HepG2 (cell line): ENCODE data around the gene HOMEZ. TPM values are rescaled to one million over a fixed set of nuclear protein-coding genes. Genes with fewer than 3 reads are reported as not detected.

Source experiments
- AGO2 ChIP-seq: fragments of 200-400 bp; formaldehyde crosslinking; optimal IDR thresholded peaks from 2 replicates; pipeline ENCODE3; 2017; ENCODE audit warnings: mild to moderate bottlenecking, low read depth, low read length, moderate library complexity
- EHMT2 ChIP-seq: fragments of 200-600 bp; sonication (generic); IDR thresholded peaks from 2 replicates; pipeline ENCODE4 v1.7.0; 2017; ENCODE audit warnings: antibody characterized with exemption, low read depth, low read length, borderline replicate concordance
- KDM5A ChIP-seq: fragments of 200-600 bp; sonication (generic); IDR thresholded peaks from 2 replicates; pipeline ENCODE4 v1.7.0; 2018; ENCODE audit warnings: antibody characterized with exemption, mild to moderate bottlenecking, low read length, borderline replicate concordance
- MAFK ChIP-seq, 2 experiments: IDR thresholded peaks in 1 of 2; conservative IDR thresholded peaks in 1 of 2; 2 replicates each; pipeline ENCODE4 v1.6.1; 2011; ENCODE audit warnings: improper control_type of control experiment in 2 of 2, low read length in 2 of 2
- MATR3 ChIP-seq: sonication (generic); formaldehyde crosslinking; IDR thresholded peaks from 2 replicates; pipeline ENCODE4 v1.4.0; 2020; ENCODE audit warnings: missing genetic modification reagents
- NFE2L1 ChIP-seq: sonication (generic); formaldehyde crosslinking; IDR thresholded peaks from 2 replicates; pipeline ENCODE4 v1.4.0; 2020; ENCODE audit warnings: missing genetic modification reagents, mild to moderate bottlenecking, borderline replicate concordance
- SOX6 ChIP-seq, 2 experiments: fragments of 450-650 bp in 1 of 2; sonication (generic) in 1 of 2; formaldehyde crosslinking in 1 of 2; IDR thresholded peaks; 2 replicates each; pipeline versions ENCODE4 v1.4.0 to v1.6.1; 2017 to 2020; ENCODE audit warnings: antibody characterized with exemption in 1 of 2, mild to moderate bottlenecking in 1 of 2, missing genetic modification reagents in 1 of 2
- SP140L ChIP-seq: sonication (generic); formaldehyde crosslinking; IDR thresholded peaks from 2 replicates; pipeline ENCODE4 v1.4.0; 2020; ENCODE audit warnings: missing genetic modification reagents, borderline replicate concordance
- SSRP1 ChIP-seq: IDR thresholded peaks from 2 replicates; pipeline ENCODE4 v1.6.1; 2016; ENCODE audit warnings: control low read depth
- TCF7 ChIP-seq: sonication (generic); IDR thresholded peaks from 2 replicates; pipeline ENCODE4 v1.6.1; 2016; ENCODE audit warnings: antibody characterized with exemption, low read depth
- THYN1 ChIP-seq: sonication (generic); formaldehyde crosslinking; IDR thresholded peaks from 2 replicates; pipeline ENCODE4 v1.8.1; 2023; ENCODE audit warnings: low read depth, mild to moderate bottlenecking, moderate library complexity, missing genetic modification reagents, borderline replicate concordance
- ZFP1 ChIP-seq: IDR thresholded peaks from 2 replicates; pipeline ENCODE4 v1.6.1; 2016
- ZNF839 ChIP-seq: sonication (generic); formaldehyde crosslinking; IDR thresholded peaks from 2 replicates; pipeline ENCODE4 v1.4.0; 2020; ENCODE audit warnings: missing genetic modification reagents, mild to moderate bottlenecking, borderline replicate concordance
- polyA plus RNA-seq, 8 experiments: library from polyadenylated mRNA; depleted of rRNA in 3 of 8; stranded (reverse) in 7 of 8; unstranded in 1 of 8; fragments of >200 nt; fragmentation: Illumina TruSeq in 4 of 8; extraction: Trizol in 4 of 8; gene quantifications; 2 replicates each; pipeline versions ENCODE4 v1.2.1 to v1.2.3, GENCODE V29; 2011 to 2016; ENCODE audit warnings: low read depth in 4 of 8, missing spikeins in 1 of 8, mixed read lengths in 1 of 8; ENCODE audit not compliant: insufficient read depth in 1 of 8
- total RNA-seq, 5 experiments: library from RNA; depleted of rRNA; stranded (reverse); fragments of >200 nt; fragmentation: Illumina TruSeq; extraction: Trizol; gene quantifications; 2 replicates each; pipeline ENCODE4 v1.2.3, GENCODE V29; 2016; ENCODE audit warnings: low read depth in 1 of 5
- TF ChIP-seq, protein P1 (sequence below), 2 experiments: sonication (generic) in 1 of 2; formaldehyde crosslinking in 1 of 2; IDR thresholded peaks; 2 replicates each; pipeline versions ENCODE4 v1.5.1 to v1.6.1; 2011 to 2020; ENCODE audit warnings: borderline replicate concordance in 1 of 2, low read depth in 1 of 2, low read length in 1 of 2, mild to moderate bottlenecking in 1 of 2, missing genetic modification reagents in 1 of 2, moderate library complexity in 1 of 2
- TF ChIP-seq, protein P2 (sequence below), 2 experiments: fragments of 450-650 bp in 1 of 2; sonication (generic) in 1 of 2; formaldehyde crosslinking; IDR thresholded peaks; 2 replicates each; pipeline versions ENCODE4 v1.5.0 to v1.8.0; 2020 to 2022; ENCODE audit warnings: mild to moderate bottlenecking in 1 of 2, missing genetic modification reagents in 1 of 2
- TF ChIP-seq, protein P3 (sequence below): sonication (generic); formaldehyde crosslinking; IDR thresholded peaks from 2 replicates; pipeline ENCODE4 v1.4.0; 2020; ENCODE audit warnings: mild to moderate bottlenecking, missing genetic modification reagents
- TF ChIP-seq, protein P4 (sequence below): IDR thresholded peaks from 2 replicates; pipeline ENCODE4 v1.6.1; 2016; ENCODE audit warnings: low read depth, missing genetic modification reagents, missing compliant biosample characterization

HOMEZ gene
- total and polyA plus RNA-seq, 2 of the 13 experiments (the other 11 are each of a cell fraction or from before 2014, with no cell fraction given), result 14.5 to 31.8 TPM

DNA sequence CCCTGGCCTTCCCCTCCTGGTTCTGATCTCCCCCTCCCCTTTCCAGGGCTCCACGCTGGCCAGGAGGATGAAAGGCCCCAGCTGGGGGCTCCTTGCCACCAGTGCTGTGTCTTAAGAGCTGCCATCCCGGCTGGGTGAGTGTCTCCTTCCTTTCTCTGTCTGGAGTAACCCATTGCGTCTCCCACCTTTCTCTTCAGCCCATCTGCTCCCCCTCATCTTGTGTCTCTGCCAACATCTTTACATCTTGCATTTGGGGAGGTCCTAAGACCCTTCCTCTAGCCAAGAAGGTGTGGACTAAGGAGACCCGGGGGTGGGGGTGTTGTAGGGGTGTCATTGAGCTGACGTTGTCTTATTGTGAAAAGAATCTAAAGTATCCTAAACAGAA, 21.2 kb upstream of the HOMEZ start (continued):
- TF ChIP-seq, protein P1, sequence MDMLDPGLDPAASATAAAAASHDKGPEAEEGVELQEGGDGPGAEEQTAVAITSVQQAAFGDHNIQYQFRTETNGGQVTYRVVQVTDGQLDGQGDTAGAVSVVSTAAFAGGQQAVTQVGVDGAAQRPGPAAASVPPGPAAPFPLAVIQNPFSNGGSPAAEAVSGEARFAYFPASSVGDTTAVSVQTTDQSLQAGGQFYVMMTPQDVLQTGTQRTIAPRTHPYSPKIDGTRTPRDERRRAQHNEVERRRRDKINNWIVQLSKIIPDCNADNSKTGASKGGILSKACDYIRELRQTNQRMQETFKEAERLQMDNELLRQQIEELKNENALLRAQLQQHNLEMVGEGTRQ (IDR thresholded peaks at IDR 0.05; ENCODE audit: low read depth, low read length), result 0 out of 2 replicates have a peak, but pooled peaks have one; percentile 8
- TF ChIP-seq, protein P1 (CRISPR knock-in tag; IDR thresholded peaks at IDR 0.05; ENCODE audit: borderline replicate concordance), result 0 out of 2 replicates have a peak, but pooled peaks have one; percentile 45
- TF ChIP-seq MATR3 (CRISPR knock-in tag) (0 out of 2 replicates have a peak, but pooled peaks have one; percentile 90), ZNF839 (CRISPR knock-in tag) (0 out of 2 replicates have a peak, but pooled peaks have one; percentile 12), MAFK (conservative IDR thresholded peaks at IDR 0.05 in 1 of 2, IDR thresholded peaks at IDR 0.05 in 1 of 2; ENCODE audit: low read length in 2 of 2) (no peak), TCF7 (0 out of 2 replicates have a peak, but pooled peaks have one; percentile 11), ZFP1 (CRISPR knock-in tag) (no peak), NFE2L1 (CRISPR knock-in tag) (0 out of 2 replicates have a peak, but pooled peaks have one; percentile 50), SSRP1 (CRISPR knock-in tag) (0 out of 2 replicates have a peak, but pooled peaks have one; percentile 13), EHMT2 (no peak), SP140L (CRISPR knock-in tag) (0 out of 2 replicates have a peak, but pooled peaks have one; percentile 26), SOX6 (IDR thresholded peaks at IDR 0.05) (no peak), SOX6 (CRISPR knock-in tag; IDR thresholded peaks at IDR 0.05) (no peak), AGO2 (peak; percentile 59), KDM5A (peak; percentile 28; the same call in 1 of the 2 replicates), THYN1 (CRISPR knock-in tag) (no peak)
- TF ChIP-seq, protein P2, sequence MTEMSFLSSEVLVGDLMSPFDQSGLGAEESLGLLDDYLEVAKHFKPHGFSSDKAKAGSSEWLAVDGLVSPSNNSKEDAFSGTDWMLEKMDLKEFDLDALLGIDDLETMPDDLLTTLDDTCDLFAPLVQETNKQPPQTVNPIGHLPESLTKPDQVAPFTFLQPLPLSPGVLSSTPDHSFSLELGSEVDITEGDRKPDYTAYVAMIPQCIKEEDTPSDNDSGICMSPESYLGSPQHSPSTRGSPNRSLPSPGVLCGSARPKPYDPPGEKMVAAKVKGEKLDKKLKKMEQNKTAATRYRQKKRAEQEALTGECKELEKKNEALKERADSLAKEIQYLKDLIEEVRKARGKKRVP (CRISPR knock-in tag; IDR thresholded peaks at IDR 0.05), result no peak
- TF ChIP-seq, protein P3, sequence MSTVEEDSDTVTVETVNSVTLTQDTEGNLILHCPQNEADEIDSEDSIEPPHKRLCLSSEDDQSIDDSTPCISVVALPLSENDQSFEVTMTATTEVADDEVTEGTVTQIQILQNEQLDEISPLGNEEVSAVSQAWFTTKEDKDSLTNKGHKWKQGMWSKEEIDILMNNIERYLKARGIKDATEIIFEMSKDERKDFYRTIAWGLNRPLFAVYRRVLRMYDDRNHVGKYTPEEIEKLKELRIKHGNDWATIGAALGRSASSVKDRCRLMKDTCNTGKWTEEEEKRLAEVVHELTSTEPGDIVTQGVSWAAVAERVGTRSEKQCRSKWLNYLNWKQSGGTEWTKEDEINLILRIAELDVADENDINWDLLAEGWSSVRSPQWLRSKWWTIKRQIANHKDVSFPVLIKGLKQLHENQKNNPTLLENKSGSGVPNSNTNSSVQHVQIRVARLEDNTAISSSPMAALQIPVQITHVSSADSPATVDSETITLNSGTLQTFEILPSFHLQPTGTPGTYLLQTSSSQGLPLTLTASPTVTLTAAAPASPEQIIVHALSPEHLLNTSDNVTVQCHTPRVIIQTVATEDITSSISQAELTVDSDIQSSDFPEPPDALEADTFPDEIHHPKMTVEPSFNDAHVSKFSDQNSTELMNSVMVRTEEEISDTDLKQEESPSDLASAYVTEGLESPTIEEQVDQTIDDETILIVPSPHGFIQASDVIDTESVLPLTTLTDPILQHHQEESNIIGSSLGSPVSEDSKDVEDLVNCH, result 0 out of 2 replicates have a peak, but pooled peaks have one; percentile 16
- TF ChIP-seq, protein P4, sequence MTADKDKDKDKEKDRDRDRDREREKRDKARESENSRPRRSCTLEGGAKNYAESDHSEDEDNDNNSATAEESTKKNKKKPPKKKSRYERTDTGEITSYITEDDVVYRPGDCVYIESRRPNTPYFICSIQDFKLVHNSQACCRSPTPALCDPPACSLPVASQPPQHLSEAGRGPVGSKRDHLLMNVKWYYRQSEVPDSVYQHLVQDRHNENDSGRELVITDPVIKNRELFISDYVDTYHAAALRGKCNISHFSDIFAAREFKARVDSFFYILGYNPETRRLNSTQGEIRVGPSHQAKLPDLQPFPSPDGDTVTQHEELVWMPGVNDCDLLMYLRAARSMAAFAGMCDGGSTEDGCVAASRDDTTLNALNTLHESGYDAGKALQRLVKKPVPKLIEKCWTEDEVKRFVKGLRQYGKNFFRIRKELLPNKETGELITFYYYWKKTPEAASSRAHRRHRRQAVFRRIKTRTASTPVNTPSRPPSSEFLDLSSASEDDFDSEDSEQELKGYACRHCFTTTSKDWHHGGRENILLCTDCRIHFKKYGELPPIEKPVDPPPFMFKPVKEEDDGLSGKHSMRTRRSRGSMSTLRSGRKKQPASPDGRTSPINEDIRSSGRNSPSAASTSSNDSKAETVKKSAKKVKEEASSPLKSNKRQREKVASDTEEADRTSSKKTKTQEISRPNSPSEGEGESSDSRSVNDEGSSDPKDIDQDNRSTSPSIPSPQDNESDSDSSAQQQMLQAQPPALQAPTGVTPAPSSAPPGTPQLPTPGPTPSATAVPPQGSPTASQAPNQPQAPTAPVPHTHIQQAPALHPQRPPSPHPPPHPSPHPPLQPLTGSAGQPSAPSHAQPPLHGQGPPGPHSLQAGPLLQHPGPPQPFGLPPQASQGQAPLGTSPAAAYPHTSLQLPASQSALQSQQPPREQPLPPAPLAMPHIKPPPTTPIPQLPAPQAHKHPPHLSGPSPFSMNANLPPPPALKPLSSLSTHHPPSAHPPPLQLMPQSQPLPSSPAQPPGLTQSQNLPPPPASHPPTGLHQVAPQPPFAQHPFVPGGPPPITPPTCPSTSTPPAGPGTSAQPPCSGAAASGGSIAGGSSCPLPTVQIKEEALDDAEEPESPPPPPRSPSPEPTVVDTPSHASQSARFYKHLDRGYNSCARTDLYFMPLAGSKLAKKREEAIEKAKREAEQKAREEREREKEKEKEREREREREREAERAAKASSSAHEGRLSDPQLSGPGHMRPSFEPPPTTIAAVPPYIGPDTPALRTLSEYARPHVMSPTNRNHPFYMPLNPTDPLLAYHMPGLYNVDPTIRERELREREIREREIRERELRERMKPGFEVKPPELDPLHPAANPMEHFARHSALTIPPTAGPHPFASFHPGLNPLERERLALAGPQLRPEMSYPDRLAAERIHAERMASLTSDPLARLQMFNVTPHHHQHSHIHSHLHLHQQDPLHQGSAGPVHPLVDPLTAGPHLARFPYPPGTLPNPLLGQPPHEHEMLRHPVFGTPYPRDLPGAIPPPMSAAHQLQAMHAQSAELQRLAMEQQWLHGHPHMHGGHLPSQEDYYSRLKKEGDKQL (CRISPR knock-in tag), result no peak
